ENCODE measurements around the gene WWOX. TPM values are rescaled to one million over a fixed set of nuclear protein-coding genes. Genes with fewer than 3 reads are reported as not detected.

Gene WWOX
- total and polyA plus RNA-seq, 2 of the 13 experiments (the other 11 are each of a cell fraction or from before 2014, with no cell fraction given) = 9.1 to 37.4 TPM

- TF ChIP-seq ZNF292 (CRISPR knock-in tag; IDR thresholded peaks at IDR 0.05; ENCODE audit: borderline replicate concordance, low read depth) = no peak
- TF ChIP-seq TCF7L2 (IDR thresholded peaks at IDR 0.05; ENCODE audit: low read depth, low read length) = no peak
- TF ChIP-seq MEIS2 (CRISPR knock-in tag; IDR thresholded peaks at IDR 0.05) = no peak
- no peak for TF ChIP-seq ZNF549 (CRISPR knock-in tag; IDR thresholded peaks at IDR 0.05)
- FAIRE-seq (no peak), DNase-seq (ENCODE audit: low spot score) (no peak), ATAC-seq (no peak)
- in situ Hi-C loops (cut with HindIII; ENCODE audit: extremely low pct_ligation_motif_present, low pct_unique_long_range_greater_than_20kb) (no loop called here), intact Hi-C loops (cut with micrococcal nuclease; ENCODE audit: unreplicated experiment) (no loop called here)
- Histone ChIP-seq H3K4me2 (ENCODE audit: low read depth, low read length) (no peak overlapping the region), H3K4me3 (replicated peaks in 1 of 3; ENCODE audit: insufficient read depth in 1 of 3, low read depth in 2 of 3, low read length in 3 of 3) (no peak overlapping the region), H3K9me3 (ENCODE audit: low read length) (no peaks in the 10 kb centered on the region), H3K9ac (ENCODE audit: insufficient read depth, low read depth, low read length) (no peak overlapping the region), H4K20me1 (ENCODE audit: insufficient read depth, low read length) (no peaks in the 10 kb centered on the region), H3K36me3 (replicated peaks in 1 of 2; ENCODE audit: control insufficient read depth in 1 of 2, insufficient read depth in 2 of 2, low read length in 2 of 2) (no peaks in the 10 kb centered on the region), H3K27me3 (ENCODE audit: control insufficient read depth in 1 of 2, insufficient read depth in 2 of 2, low read length in 2 of 2) (no peaks in the 10 kb centered on the region), H3K79me2 (ENCODE audit: insufficient read depth, low read length) (no peaks in the 10 kb centered on the region), H2AFZ (ENCODE audit: low read length) (no peak overlapping the region), H3K4me1 (ENCODE audit: insufficient read depth, low read length) (peaks cover 12% of the 10 kb centered on the region), H3K27ac (ENCODE audit: extremely low read length, insufficient read depth, low read length) (no peak overlapping the region)
- 88% methylated on average over 16 of the region's 16 CpGs for WGBS (ENCODE audit: low lambda C conversion rate)
- ChIA-PET CTCF (ENCODE audit: low intra/inter-chr PET ratio, low total read pairs) (no interaction called here), POLR2A (no interaction called here)
- BruUV-seq (replicated peaks) = no TSS peak
Measured at GRCh38 chr16:78552106-78552675, 452.7 kb downstream of the WWOX start.

GRCh38 chr16:78552716-78553115 lies 453.3 kb downstream of the WWOX start:
- TF ChIP-seq FOXM1 (CRISPR knock-in tag; IDR thresholded peaks at IDR 0.05) = no peak
- TF ChIP-seq HBP1 (CRISPR knock-in tag; IDR thresholded peaks at IDR 0.05; ENCODE audit: low read depth) = no peak
- no peak for TF ChIP-seq ATF3 (CRISPR knock-in tag; IDR thresholded peaks at IDR 0.05)
- Histone ChIP-seq H3K9ac (ENCODE audit: insufficient read depth, low read depth, low read length) (no peak overlapping the region), H3K36me3 (replicated peaks in 1 of 2; ENCODE audit: control insufficient read depth in 1 of 2, insufficient read depth in 2 of 2, low read length in 2 of 2) (no peaks in the 10 kb centered on the region), H3K9me3 (ENCODE audit: low read length) (no peaks in the 10 kb centered on the region), H3K27me3 (ENCODE audit: control insufficient read depth in 1 of 2, insufficient read depth in 2 of 2, low read length in 2 of 2) (no peaks in the 10 kb centered on the region), H3K4me3 (replicated peaks in 1 of 3; ENCODE audit: insufficient read depth in 1 of 3, low read depth in 2 of 3, low read length in 3 of 3) (no peak overlapping the region), H4K20me1 (ENCODE audit: insufficient read depth, low read length) (no peaks in the 10 kb centered on the region), H2AFZ (ENCODE audit: low read length) (no peak overlapping the region), H3K79me2 (ENCODE audit: insufficient read depth, low read length) (no peaks in the 10 kb centered on the region), H3K4me2 (ENCODE audit: low read depth, low read length) (no peak overlapping the region), H3K27ac (ENCODE audit: extremely low read length, insufficient read depth, low read length) (no peak overlapping the region), H3K4me1 (ENCODE audit: insufficient read depth, low read length) (peaks cover 12% of the 10 kb centered on the region)
- WGBS (ENCODE audit: low lambda C conversion rate) = 100% methylated on average over 1 of the region's 1 CpG
- BruUV-seq (replicated peaks) = no TSS peak
- intact Hi-C loops (cut with micrococcal nuclease; ENCODE audit: unreplicated experiment) = no loop called here
- in situ Hi-C loops (cut with HindIII; ENCODE audit: extremely low pct_ligation_motif_present, low pct_unique_long_range_greater_than_20kb) = no loop called here
- ChIA-PET CTCF (ENCODE audit: low intra/inter-chr PET ratio, low total read pairs) (no interaction called here), POLR2A (no interaction called here)
- DNase-seq (ENCODE audit: low spot score) (no peak), ATAC-seq (no peak), FAIRE-seq (no peak)
